ENCODE data around the gene SMCO2.
A peak's percentile ranks its signal among the peaks of the same experiment; 100 is the strongest.

SMCO2 gene

GRCh38 chr12:27504507-27504906, 58.0 kb downstream of the SMCO2 start:
- DNase-seq: no peak

DNA sequence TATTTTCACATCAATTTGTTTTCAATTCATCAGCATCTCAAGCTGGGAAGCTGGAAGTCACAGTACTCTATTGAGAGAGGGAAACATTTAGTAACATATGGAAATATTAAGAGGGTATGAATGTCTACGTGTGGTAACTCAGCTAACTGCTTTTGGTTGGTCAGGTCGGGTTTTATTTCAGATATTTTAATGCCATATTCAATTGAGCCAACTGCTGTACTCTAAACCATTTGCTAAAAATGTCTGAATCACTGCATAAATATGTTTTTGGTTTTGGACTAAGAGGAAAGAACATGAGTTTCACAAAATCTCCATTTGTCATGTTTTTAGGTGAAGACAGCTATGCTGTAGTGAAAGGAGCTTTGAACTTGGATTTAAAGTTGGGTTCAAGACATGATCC, 58.6 kb downstream of the SMCO2 start:
- no peak for DNase-seq

DNA sequence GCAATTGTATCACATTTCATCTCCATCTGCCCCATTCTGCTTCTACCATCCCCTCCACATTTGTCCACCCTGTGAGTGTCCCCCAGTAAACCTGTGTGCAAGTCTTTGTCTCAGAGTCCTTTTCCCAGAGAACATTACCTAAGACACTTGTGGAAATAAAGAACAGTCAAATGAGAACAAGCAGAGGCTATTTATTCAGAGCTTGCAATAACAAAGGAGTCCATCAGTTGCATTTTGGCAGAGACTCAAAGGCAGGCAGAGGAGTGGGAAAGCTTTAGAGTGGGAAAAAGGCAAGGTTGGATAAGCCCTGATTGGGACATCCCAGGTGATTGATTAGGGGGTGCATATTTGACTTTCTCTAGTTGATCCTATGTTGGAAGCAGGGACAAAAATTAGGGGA, 59.2 kb downstream of the SMCO2 start:
- DNase-seq: no peak

- DNase-seq: no peak
These were observed 60.2 kb downstream of the SMCO2 start for GRCh38 chr12:27506645-27507189.

- no peak for DNase-seq
These were observed 62.3 kb downstream of the SMCO2 start for GRCh38 chr12:27508736-27509431.

DNA sequence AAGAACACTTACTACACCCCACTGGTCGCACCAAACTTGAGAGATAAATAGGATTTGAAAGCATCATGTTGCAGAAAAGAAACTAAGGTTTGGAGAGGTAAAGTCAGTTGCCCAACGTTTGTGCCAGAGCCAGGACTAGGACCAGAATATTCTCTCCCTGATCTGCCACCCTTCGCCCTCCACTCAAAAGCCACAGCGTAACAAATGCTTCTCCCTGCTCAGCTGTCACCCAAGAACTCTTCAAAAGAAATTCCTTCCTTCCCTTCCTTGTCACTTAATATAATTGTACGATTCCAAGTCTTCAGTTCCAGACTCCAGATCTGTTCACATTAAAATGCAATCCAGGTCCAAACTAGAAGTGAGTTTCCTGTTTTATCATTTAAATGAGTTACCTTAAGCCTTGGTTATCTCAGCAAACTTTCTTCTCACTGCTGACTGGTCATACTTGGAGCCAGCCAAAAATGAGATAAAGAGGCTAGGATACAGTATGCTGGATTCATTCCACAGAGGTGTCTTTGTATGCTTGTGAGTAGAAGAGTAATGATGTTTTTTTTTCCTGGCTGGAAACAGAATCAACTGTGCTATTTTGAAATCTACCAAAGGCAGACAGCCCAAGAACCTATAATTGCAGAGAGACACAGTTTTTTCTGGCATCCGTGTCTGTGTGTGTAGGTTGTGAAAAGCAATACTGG, 64.6 kb downstream of the SMCO2 start:
- no peak for DNase-seq

GRCh38 chr12:27511723-27512045, 65.1 kb downstream of the SMCO2 start:
- DNase-seq: no peak

GRCh38 chr12:27513155-27513824, 66.8 kb downstream of the SMCO2 start:
- DNase-seq: no peak

- no peak for DNase-seq
These were observed 69.1 kb downstream of the SMCO2 start for GRCh38 chr12:27515671-27516070.

GRCh38 chr12:27516625-27517024, 70.1 kb downstream of the SMCO2 start:
- no peak for DNase-seq

DNA sequence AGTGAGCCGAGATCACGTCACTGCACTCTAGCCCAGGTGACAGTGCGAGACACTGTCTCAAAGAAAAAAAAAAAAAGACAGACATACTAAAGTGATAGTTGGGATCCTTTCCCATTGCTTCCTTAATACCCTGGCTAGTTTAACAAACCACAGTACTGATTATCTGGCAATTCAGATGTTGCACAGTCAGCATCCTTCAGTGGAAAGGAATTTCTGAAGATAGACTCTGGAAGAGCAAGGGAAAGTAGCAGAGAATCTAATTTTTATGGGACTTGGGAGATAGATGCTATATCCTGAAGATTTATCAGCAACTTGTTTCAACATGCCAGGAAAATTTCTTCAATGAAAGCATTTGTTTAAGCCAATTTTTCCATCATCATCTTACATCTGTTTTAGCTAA, 71.0 kb downstream of the SMCO2 start:
- no peak for DNase-seq

DNA sequence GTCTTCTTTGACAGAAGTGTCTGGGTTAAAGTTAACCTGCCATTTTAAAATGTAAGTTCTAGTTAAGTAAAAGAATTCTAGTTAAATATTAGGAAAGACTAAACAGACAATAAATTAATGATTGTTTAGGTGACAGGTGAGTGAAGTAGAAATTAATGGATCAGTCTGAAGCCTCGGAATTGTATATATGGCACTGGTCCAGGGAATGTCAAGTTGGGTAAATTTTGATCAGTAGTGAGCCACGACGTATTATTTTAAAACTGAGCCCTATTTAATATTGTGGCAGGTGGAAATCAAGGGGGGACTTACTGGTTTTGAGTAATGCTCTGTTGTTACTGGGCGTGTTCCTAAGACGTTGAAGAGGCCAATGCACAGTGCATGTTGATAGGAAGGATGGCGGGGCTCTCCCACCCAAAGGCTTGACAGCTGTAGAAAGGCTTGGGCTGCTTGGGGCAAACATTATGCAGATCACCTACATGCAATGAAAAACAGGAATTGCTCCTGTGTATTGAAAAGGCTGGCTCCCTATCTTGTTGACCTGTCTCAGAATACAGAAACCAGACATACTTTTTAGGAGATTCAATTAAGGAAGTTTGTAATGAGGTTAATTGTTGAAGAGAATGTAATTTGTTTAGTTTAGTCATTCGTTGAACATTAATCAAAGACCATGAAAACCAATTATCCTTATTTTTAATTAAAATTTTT, 71.6 kb downstream of the SMCO2 start:
- DNase-seq: no peak

GRCh38 chr12:27521066-27521465, 74.5 kb downstream of the SMCO2 start:
- DNase-seq: no peak

DNA sequence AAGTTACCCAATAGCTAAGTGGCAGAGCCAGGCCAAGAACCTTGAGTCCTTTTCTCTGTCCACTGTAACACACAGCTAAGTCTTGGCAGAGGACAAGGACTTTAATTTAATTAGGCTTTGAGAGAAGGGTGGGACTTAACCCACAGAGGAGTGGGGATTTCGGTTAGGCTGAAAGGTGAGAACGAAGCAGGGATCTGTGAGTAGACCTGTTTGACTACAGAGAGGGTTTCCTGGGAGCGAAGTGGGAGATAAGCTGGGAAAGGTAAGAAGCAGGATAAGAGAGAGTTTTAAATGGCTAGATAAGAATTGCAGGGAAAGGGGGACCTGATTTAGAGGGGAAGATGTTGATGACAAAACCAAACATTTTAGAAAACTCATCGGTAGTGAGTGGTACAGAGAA, 75.4 kb downstream of the SMCO2 start:
- no peak for DNase-seq

DNA sequence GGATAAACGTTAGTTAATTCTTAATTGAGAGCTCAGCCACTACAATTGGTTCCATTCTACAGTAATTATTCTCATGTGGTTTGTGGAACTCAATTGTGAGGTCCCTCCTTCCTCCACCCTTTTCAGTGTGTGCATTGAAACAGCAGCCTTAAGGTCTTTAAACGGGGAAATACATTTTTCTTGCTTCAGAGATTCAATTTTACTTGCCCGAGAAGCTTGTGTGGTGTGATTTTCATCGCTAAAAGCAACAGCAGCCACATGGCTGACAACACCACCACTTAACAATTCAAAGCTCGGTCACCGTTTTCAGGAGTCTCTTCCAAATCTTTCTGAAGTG, 76.7 kb downstream of the SMCO2 start:
- no peak for DNase-seq

DNA sequence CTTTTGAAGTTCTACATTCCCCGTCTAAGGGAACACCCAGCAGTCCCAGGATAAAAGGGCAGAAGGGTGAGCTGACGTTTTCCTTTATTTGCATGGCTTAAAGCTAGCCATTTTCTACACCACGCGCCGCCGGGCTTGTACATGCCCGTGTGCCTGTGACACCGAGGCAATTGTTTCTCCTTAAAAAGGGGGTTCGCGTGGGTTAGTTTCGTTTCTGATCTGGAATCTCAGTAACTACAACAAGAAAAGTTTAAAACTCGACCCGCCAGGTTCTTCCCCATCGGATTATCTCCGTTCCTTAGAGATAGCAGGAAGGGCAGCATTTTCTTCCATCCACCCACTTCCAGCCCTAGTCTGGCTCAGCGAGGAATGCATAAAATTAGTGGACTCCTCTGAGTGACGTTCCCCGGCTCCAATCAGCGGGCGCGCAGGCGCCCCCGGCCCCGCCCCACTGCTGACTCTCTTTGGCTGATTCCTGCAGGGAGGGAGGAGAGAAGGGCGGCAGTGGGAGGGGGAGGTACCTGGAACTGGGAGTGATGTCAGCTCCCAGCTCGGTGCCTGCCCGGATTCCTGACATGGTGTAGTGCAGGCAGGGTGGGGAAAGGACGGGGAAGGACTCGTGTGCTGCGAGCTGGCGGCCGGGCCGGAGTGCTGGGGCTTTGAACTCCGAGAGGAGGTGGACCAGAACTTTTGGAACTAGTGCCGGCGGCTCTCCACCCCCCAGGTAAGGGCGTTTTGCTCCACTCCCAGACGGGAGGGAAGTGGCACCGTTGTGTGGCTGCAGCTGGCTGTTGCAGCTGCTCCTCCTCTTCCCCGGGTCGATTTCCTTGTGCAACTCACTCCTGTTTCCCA, 77.3 kb downstream of the SMCO2 start, which contains the start of gene PPFIBP1:
PPFIBP1 (plus strand) TSS at position 565 of the 852 bp plus-strand sequence. CDS start 109,191 bp downstream, outside the sequence.
- DNase-seq: peak; percentile 74

DNA sequence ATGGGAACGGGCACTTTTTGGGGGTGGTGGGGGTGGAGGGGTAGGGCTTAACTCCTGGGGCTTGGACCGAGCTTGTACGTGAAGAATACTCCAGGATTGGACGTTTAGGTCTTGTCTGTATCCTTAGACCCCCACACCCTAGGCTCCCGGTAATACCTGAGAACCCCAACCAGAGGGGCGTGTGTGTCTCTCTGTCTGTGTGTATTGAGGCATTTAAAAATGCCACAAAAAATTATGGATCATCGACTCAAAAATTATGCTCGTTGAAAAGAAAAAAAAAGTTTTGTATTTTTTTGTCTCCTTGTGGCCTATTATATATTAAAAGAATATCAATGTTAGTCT, 77.9 kb downstream of the SMCO2 start:
- DNase-seq: no peak

DNA sequence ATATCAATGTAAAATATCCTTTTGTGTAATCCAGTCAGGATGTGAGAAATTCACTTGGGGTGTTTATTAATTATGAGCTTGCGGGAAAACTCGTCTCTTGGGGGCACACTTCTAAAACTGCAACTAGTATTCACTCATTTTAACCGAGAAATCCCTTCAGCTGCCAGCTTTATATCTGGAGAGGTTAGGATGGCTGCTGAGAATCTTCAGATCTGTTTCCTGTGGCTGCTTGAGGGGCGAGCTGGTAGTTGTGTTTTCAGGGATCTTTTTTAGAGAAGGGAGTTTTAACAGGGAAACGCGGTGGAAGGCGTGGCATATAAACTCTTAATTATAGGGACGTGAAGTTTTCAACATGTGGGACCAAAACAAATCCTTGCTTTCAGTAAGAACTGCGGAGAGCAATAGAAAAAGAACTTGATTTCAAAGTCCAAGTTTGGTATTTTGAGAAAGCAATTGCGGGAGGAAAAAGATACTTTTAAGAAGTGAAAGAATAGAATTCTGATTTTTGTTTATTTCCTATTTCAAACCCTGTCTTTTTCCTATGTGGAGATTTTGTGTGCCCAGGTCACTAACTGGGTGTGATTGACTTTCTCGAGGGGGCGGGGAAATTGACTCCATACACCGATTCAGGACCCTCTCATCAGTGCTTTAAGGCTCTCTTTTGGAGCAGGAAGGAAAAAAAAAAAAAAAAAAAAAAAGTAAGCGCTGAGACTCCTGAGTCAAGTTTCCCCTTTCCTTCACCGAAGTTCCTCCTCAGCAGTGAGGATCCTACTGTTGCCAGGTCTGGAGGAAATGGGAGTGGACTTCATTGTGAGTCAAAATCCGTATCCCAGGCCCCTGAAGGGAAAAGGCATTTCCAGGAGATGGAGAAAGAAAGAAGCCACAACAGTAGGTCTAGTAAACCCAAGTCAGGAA, 78.6 kb downstream of the SMCO2 start:
- DNase-seq: no peak

DNA sequence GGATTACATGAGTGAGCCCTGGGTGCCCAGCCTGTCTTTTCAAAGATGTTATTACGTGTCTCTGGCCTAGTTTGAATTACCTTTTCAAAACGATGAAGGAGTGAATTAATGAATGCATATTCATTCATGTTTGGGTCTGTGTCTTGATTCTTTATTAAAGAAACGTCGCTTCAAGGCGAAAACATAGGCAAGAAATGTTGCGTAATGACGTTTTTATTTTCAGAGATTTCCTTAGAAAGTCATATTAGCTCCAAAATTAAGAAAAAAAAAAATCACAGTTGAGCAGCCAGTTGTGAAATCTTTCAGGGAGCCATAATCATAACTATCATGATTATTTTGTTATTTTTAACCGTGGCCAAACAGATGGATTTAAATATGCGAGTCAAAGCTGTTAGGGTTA, 81.0 kb downstream of the SMCO2 start:
- no peak for DNase-seq

DNA sequence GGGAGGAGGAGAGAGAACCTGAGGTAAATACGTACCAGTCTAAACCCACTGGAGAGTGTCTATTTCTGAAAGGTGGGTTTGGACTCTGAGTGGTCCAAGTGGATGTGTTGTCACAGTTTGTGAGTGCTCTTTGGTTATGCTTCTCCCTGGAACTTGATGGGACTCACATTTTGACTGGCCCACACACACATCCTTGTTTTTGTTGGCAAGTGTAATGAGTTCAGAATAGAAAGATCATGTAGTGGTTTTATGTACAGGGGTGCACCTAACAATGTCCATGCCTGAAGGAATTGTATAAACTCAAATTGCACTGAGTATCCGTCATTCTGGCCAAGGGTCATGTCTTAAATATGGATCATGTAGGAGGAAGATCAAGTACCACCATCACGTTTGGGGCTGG, 82.3 kb downstream of the SMCO2 start:
- DNase-seq: no peak

DNA sequence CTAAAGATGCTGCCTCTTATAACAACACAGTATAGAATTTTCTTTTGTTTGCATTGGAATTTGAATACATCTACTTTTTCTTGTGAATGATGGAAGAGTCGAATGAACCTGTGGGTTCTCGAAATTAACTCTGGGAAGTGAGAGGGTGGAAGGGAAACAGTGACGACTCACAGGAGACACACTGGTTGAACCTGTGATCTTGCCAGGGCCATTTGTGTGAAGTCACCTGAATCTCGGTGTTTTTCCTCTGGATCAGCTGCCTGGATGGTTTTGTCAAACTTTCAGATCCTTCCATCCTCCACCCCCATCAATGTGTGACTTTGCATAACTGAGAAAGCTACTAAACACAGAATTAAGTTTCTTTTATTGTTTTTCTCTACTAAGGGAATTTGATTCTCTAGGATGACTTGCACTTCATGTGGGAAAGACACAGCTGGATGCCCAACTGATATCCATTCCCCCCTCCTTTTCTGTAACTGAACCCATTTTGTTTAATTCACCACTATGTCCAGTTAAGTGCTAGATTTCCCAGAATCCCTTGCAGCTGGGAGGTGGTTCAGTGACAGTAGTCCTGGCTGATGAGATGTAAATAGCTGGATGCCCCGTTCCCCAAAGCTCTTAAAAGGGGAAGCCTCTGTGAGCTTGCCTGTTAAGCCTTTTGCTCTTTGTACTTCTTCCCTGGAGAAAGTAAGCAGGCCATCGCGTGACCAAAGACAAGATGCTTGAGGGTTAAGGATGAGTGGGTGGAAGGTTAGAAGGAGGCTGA, 83.8 kb downstream of the SMCO2 start:
- DNase-seq: no peak
